Left renal pelvis (tissue), 4 donors: ENCODE data around the gene EVA1B. TPM values are rescaled to one million over a fixed set of nuclear protein-coding genes. Genes with fewer than 3 reads are reported as not detected.

ENCODE experiments used
- DNase-seq, 4 donors: peaks; one replicate each; pipeline ENCODE4 v3.0.0-alpha.2; 2013; ENCODE audit warnings: low read depth in 4 of 4, low spot score in 3 of 4
- polyA plus RNA-seq, 4 donors: library from polyadenylated mRNA; unstranded; fragments of 120-200 nt; gene quantifications; one replicate each; pipeline ENCODE4 v1.2.1, GENCODE V29; 2013; ENCODE audit not compliant: insufficient read length in 4 of 4

The EVA1B gene
- polyA plus RNA-seq, 4 donors = 39.3 to 107 (median 53.5) TPM

DNA sequence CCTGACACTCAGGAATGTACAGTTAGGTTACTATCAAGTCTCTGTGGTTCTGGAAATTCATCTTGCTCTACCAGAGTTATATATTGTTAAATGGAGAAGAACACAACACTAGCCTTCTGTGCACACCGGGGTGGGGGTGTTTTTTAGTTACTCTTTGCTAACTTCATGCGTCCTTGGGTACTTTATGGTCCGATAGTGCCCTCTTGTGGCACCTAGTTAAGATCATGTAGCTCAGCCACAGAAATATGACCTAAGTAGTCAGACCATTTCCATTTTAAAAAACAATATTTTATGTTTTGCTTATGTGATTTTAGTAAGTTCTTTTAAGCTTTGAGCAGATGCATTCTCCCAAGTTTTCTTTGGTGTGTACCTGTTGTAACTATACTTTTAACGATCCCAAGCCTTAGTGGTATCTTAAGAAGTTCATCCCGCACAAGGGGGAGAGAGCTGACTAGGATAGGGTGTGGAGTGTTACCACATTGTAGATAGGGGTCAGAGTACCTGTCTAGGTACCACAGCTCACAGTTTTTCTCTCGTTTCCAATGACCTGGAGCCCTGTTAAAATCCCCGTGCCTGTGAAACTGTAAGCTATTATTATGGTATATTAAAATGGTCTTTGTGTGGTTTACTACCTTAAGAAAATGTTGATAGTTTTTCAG is 37.9 kb downstream of the EVA1B start:
- DNase-seq = peak in 3 of 4 donors; percentile 66 to 76 (median 69)

GRCh38 chr1:36284517-36284916 is 38.9 kb downstream of the EVA1B start:
- no peak for DNase-seq

DNA sequence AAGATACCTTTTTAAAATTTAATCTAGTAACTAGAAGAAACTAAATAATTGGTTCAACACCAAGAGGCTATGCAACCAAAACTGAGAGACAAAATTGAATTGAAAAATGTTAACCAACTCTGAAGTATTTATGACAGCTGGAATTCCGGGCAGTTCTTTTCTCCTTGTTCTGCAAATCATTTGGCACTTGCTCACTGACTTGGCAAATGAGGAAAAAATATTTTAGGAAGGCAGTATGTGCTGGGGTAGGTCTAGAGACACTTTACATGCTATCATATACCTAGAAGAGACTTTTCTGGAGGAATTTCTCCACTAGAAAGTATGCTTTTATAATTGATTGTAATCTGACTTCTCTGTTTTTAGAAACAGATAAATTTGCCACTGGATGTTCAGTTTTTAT is 39.4 kb downstream of the EVA1B start:
- no peak for DNase-seq

DNA sequence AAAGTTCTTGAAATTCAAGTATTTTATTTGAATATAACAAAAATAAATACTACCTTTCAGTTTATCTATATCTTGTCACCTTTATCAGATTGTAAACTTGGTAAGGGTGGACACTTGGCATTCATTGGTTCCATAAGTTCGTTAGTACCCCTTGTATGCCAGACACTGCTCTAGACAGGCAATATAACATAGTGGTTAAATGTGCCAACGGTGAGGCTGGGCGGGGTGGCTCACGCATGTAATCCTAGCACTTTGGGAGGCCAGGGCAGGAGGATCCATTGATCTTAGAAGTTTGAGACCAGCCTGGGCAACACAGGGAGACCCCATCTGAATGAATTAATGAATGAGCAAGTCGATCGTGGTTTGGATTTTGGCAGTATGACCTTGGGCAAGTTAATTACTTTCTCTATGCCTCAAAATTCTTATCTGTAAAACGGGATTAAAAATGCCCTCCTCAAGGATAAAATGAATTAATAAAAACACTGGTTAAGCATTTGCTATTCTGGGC is 43.6 kb downstream of the EVA1B start:
- DNase-seq = no peak

GRCh38 chr1:36279110-36279788 is 44.2 kb downstream of the EVA1B start:
- no peak for DNase-seq

GRCh38 chr1:36276688-36277087 is 46.8 kb downstream of the EVA1B start:
- no peak for DNase-seq

DNA sequence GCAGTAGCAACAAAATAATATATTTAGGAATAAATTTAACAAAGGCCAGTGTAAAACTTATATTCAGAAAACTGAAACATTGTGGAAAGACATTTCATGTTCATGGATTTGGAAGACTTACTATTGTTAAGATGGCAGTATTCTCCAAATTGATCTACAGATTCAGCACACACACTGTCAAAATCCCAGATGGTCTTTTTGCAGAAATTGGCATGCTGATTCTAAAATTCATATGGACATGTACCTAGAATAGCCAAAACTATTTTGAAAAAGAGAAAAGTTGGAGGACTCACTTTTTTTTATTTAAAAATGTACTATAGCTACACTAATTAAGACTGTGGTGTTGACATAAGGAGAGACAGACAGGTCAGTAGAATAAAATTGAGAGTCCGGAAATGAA is 49.2 kb downstream of the EVA1B start:
- DNase-seq = no peak

DNA sequence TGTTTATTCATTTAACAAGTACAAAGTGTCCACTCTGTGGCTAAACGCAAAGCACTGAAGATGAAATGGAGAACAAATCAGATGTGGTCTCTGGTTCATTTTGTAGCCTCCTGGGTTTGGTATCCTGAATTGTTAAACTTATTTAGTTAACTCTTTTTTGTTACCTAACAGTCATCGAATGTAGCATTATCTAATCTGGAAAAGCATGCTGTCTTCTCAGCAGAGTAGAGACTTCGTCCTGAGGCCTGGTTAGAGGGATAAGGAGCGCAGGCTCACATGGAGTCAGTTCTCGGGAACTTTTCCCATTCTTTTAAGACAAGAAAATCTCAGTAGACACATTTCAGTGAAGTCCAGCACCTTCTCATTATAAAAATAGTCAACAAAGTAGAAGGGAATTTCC is 50.4 kb downstream of the EVA1B start:
- DNase-seq = no peak

Other genes with a start within 250 kb of the EVA1B start
- 10 to 100 TPM in 2 of 4 donors, 1 to 10 TPM in 2; 2.1 to 13.4 (median 9.8) TPM for gene TEKT2, start 239.6 kb downstream of the EVA1B start, polyA plus RNA-seq
- 10 to 100 TPM; 27.9 to 36.4 (median 30.2) TPM for gene ADPRS, start 234.8 kb downstream of the EVA1B start, polyA plus RNA-seq
- 10 to 100 TPM in 1 of 4 donors, 1 to 10 TPM in 3; 1.8 to 44.0 (median 3.3) TPM for gene COL8A2, start 198.4 kb downstream of the EVA1B start, polyA plus RNA-seq
- gene TRAPPC3, start 174.2 kb downstream of the EVA1B start, polyA plus RNA-seq = 10 to 100 TPM; 48.9 to 70.2 (median 61.2) TPM
- gene MAP7D1, start 167.5 kb downstream of the EVA1B start, polyA plus RNA-seq = 10 to 100 TPM; 57.1 to 83.7 (median 63.3) TPM
- 100 to 1,000 TPM; 109 to 147 (median 143) TPM for gene THRAP3, start 99.2 kb downstream of the EVA1B start, polyA plus RNA-seq
- gene SH3D21, start 17.3 kb downstream of the EVA1B start, polyA plus RNA-seq = 10 to 100 TPM; 19.3 to 34.7 (median 23.4) TPM
- gene STK40, start 62.3 kb upstream of the EVA1B start, polyA plus RNA-seq = 10 to 100 TPM; 31.5 to 44.7 (median 41.1) TPM
- 10 to 100 TPM; 22.0 to 28.0 (median 26.1) TPM for gene LSM10, start 74.3 kb upstream of the EVA1B start, polyA plus RNA-seq
- gene OSCP1, start 126.8 kb upstream of the EVA1B start, polyA plus RNA-seq = 10 to 100 TPM; 10.2 to 23.9 (median 21.5) TPM
- gene MRPS15, start 140.7 kb upstream of the EVA1B start, polyA plus RNA-seq = 10 to 100 TPM; 50.0 to 78.4 (median 70.3) TPM
- gene CSF3R, start 159.3 kb upstream of the EVA1B start, polyA plus RNA-seq = 1 to 10 TPM; 1.8 to 7.6 (median 4.4) TPM